ENCODE data around the gene TMEM163. TPM values are rescaled to one million over a fixed set of nuclear protein-coding genes. Genes with fewer than 3 reads are reported as not detected.

Gene TMEM163
- total RNA-seq, 2 donors from 2014 or later = 0.14 to 2.5 TPM

DNA sequence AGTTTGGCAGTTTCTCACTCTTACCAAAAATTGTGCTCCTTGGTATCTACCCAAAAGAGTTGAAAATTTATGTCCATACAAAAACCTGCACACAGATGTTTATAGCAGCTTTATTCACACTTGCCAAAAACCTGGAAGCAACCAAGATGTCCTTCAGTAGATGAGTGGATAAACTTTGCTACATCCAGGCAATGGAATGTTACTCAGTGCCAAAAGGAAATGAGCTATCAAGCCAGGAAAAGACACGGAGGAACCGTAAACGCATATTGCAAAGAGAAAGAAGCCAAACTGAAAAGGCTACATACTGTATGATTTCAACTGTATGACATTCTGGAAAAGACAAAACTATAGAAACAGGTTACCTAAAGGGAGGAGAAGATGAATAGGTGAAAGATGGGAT, 36.1 kb downstream of the TMEM163 start:
- H3K27ac ChIP-seq = no peak overlapping the region
- TF ChIP-seq, protein P1, sequence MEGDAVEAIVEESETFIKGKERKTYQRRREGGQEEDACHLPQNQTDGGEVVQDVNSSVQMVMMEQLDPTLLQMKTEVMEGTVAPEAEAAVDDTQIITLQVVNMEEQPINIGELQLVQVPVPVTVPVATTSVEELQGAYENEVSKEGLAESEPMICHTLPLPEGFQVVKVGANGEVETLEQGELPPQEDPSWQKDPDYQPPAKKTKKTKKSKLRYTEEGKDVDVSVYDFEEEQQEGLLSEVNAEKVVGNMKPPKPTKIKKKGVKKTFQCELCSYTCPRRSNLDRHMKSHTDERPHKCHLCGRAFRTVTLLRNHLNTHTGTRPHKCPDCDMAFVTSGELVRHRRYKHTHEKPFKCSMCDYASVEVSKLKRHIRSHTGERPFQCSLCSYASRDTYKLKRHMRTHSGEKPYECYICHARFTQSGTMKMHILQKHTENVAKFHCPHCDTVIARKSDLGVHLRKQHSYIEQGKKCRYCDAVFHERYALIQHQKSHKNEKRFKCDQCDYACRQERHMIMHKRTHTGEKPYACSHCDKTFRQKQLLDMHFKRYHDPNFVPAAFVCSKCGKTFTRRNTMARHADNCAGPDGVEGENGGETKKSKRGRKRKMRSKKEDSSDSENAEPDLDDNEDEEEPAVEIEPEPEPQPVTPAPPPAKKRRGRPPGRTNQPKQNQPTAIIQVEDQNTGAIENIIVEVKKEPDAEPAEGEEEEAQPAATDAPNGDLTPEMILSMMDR (IDR thresholded peaks at IDR 0.05) = no peak
- H3K9me3 ChIP-seq = no peaks in the 10 kb centered on the region
- no peaks in the 10 kb centered on the region for H3K36me3 ChIP-seq
- H3K4me1 ChIP-seq (ENCODE audit: control insufficient read depth in 1 of 2, low read depth in 2 of 2) = no peaks in the 10 kb centered on the region
- DNase-seq (ENCODE audit: low spot score) (no peak), ATAC-seq (ENCODE audit: insufficient number of reproducible peaks, low FRiP score, low read depth) (no peak)
- H3K4me3 ChIP-seq = no peak overlapping the region
- no peaks in the 10 kb centered on the region for H3K27me3 ChIP-seq (replicated peaks; ENCODE audit: insufficient read depth)

GRCh38 chr2:134681201-134681600, 37.6 kb downstream of the TMEM163 start:
- DNase-seq (ENCODE audit: low spot score) (no peak), ATAC-seq (ENCODE audit: insufficient number of reproducible peaks, low FRiP score, low read depth) (no peak)
- no peaks in the 10 kb centered on the region for H3K9me3 ChIP-seq
- H3K4me3 ChIP-seq = no peak overlapping the region
- H3K36me3 ChIP-seq = no peaks in the 10 kb centered on the region
- no peak overlapping the region for H3K27ac ChIP-seq
- no peaks in the 10 kb centered on the region for H3K27me3 ChIP-seq (replicated peaks; ENCODE audit: insufficient read depth)
- TF ChIP-seq, protein P1 (IDR thresholded peaks at IDR 0.05) = no peak
- H3K4me1 ChIP-seq (ENCODE audit: control insufficient read depth in 1 of 2, low read depth in 2 of 2) = no peaks in the 10 kb centered on the region

- Histone ChIP-seq H3K36me3 (no peaks in the 10 kb centered on the region), H3K27me3 (replicated peaks; ENCODE audit: insufficient read depth) (no peaks in the 10 kb centered on the region), H3K4me1 (ENCODE audit: control insufficient read depth in 1 of 2, low read depth in 2 of 2) (no peaks in the 10 kb centered on the region), H3K27ac (no peak overlapping the region), H3K4me3 (no peak overlapping the region), H3K9me3 (no peaks in the 10 kb centered on the region)
- DNase-seq (ENCODE audit: low spot score) (no peak), ATAC-seq (ENCODE audit: insufficient number of reproducible peaks, low FRiP score, low read depth) (no peak)
- TF ChIP-seq, protein P1 (IDR thresholded peaks at IDR 0.05) = no peak
Measured at GRCh38 chr2:134679745-134680144, 39.1 kb downstream of the TMEM163 start.

GRCh38 chr2:134679294-134679693, 39.5 kb downstream of the TMEM163 start:
- no peak overlapping the region for H3K27ac ChIP-seq
- no peak for ATAC-seq (ENCODE audit: insufficient number of reproducible peaks, low FRiP score, low read depth)
- H3K9me3 ChIP-seq = no peaks in the 10 kb centered on the region
- H3K4me3 ChIP-seq = no peak overlapping the region
- no peaks in the 10 kb centered on the region for H3K27me3 ChIP-seq (replicated peaks; ENCODE audit: insufficient read depth)
- no peaks in the 10 kb centered on the region for H3K36me3 ChIP-seq
- DNase-seq (ENCODE audit: low spot score) = no peak
- no peaks in the 10 kb centered on the region for H3K4me1 ChIP-seq (ENCODE audit: control insufficient read depth in 1 of 2, low read depth in 2 of 2)
- TF ChIP-seq, protein P1 (IDR thresholded peaks at IDR 0.05) = no peak

DNA sequence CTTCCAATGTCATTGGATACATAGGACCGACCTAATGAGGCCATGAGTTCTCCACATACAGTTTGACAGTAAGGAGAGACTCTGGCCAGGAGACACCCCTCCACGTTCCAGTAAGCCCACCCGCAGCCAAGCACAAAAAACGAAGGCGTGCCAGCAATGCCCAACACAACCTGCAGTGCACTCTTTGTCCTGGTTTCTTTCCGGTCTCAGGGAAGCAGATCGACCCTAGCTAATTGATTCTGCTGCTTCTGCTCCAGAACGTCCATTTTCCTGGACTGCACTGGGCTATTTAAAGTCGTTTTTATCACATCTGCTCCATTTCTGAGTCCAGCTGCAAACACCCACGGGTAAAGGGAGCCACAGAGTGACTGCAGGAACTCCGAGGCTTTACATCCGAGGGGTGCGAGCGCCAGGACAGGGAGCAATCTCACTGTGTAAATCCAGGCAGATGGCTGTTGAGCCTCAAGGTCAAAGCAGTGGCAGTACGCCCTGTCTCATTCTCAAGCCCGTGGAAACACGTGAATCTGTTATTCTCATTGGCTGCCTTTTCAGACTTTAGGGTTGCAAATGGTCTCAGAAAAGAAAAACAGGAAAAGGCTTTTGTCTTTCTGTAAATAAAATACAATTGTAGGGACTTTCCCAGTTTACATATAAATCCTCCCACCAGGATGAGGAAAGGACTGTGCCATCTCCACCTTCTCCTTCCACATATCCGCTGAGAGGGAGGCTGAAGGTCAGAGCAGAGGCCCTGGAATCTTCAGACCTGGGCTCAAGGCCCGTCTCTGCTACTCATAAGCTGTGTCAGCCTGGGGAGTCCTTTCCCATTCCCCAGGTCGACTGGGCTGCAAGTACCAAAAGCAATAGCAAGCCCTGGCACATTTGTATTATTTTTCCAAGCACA, 40.7 kb downstream of the TMEM163 start:
- no peaks in the 10 kb centered on the region for H3K9me3 ChIP-seq
- H3K27me3 ChIP-seq (replicated peaks; ENCODE audit: insufficient read depth) = no peaks in the 10 kb centered on the region
- H3K27ac ChIP-seq = no peak overlapping the region
- no peak for ATAC-seq (ENCODE audit: insufficient number of reproducible peaks, low FRiP score, low read depth)
- no peaks in the 10 kb centered on the region for H3K36me3 ChIP-seq
- TF ChIP-seq, protein P1 (IDR thresholded peaks at IDR 0.05) = no peak
- no peak for DNase-seq (ENCODE audit: low spot score)
- no peaks in the 10 kb centered on the region for H3K4me1 ChIP-seq (ENCODE audit: control insufficient read depth in 1 of 2, low read depth in 2 of 2)
- no peak overlapping the region for H3K4me3 ChIP-seq

All from thoracic aorta (tissue), 2 donors.